Uterus (tissue), 4 donors: ENCODE measurements around the gene WARS2. TPM values are rescaled to one million over a fixed set of nuclear protein-coding genes. Genes with fewer than 3 reads are reported as not detected.

Experiments used
- small RNA-seq: library from RNA; depleted of rRNA; stranded (forward); fragments of <200 nt; gene quantifications from one replicate; pipeline ENCODE3, GENCODE V24; 2016
- total RNA-seq, 4 donors: library from RNA; depleted of rRNA in 3 of 4; stranded (reverse); fragments of >200 nt in 3 of 4; gene quantifications; one replicate each; pipeline versions ENCODE4 v1.1.0 to v1.2.4, GENCODE V29; 2014 to 2023
- donor health status: DM: yes; HTN: yes; CAD: no.

WARS2 gene
- total RNA-seq, 4 donors from 2014 or later: 13.5 to 22.6 (median 18.5) TPM

Small RNA genes within 50 kb of the gene (small RNA-seq; reads per million reads assigned to genes)
- not detected for gene AL139420.2

Other genes with a start within 250 kb of the WARS2 start
- under 1 TPM in 2 of 4 donors, not detected in 2; 0.21 to 0.62 TPM for gene TBX15, start 152.3 kb downstream of the WARS2 start, total RNA-seq
- 1 to 10 TPM in 1 of 4 donors, under 1 TPM in 1, not detected in 2; 0.90 to 1.4 TPM for gene HAO2, start 228.1 kb upstream of the WARS2 start, total RNA-seq